ENCODE measurements around the gene HASPIN.

DNA sequence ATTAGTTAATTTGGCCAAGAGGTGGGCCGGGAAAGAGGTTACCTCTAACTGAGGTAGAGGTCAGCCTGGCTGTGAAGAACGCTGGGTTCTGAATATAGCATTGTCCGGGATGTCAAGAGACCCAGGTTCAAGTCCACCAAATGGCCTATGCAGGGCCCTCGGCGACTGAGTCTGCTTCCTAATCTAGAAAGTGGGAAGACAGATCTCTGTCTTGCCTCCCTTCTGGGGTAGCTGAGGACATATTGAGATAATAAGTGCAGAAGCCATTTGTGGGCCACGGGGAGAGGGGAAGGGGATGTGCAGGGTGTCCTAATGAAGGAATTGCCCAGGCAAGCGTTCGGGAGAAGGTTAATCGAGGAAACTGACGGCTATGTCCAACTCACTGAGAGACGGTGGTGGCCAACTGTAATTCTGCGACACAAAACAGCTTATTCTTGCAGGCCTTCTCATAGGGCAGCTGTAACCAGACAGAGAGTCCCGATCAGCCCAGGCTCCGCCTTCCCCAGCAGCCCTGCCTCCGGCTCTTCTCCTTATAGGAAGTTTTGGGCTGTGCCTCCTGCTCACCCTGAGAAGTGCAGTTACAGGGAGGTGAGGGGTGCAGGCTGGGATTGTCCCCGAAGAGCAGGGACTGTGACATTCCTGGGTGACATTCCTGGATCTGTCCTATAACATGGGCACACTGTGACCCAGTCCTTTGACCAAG lies 15.9 kb downstream of the HASPIN start:
- TF ChIP-seq CTCF (IDR thresholded peaks at IDR 0.05) = no peak
- no peak for TF ChIP-seq POLR2A (IDR thresholded peaks at IDR 0.05)

Measured in right lobe of liver (tissue), 4 donors.